GM19463 (cell line): ENCODE measurements around the gene AEBP2.
A peak's percentile ranks its signal among the peaks of the same experiment; 100 is the strongest.
"Not testable (repeated sequence)": the region's sequence is repeated elsewhere in the genome, so short reads cannot be mapped to it uniquely, and the experiment has no call there.

Experiments used
- ATAC-seq: cut with Tn5 transposase; IDR thresholded peaks from one replicate; pipeline ENCODE4 v1.9.1; 2021; ENCODE audit warnings: mild to moderate bottlenecking, moderate library complexity; ENCODE audit not compliant: unreplicated experiment

The AEBP2 gene

DNA sequence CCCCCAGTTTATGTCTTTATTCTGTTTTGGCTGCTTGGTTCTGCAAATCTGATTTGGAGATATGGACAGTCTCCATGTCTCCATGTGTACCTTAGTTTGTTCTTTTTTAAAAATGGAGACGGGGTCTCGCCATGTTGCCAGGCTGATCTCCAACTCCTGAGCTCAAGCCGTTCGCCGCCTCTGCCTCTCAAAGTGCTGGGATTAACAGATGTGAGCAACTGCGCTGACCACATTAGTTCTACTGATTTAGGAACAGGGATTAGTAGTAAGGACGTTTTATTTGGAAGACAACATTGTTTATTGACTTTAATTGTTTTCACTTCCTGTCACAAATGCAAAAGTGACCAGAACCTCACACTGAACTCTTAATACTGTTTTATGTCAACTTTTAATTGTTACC, 14.7 kb downstream of the AEBP2 start:
- no peak for ATAC-seq

DNA sequence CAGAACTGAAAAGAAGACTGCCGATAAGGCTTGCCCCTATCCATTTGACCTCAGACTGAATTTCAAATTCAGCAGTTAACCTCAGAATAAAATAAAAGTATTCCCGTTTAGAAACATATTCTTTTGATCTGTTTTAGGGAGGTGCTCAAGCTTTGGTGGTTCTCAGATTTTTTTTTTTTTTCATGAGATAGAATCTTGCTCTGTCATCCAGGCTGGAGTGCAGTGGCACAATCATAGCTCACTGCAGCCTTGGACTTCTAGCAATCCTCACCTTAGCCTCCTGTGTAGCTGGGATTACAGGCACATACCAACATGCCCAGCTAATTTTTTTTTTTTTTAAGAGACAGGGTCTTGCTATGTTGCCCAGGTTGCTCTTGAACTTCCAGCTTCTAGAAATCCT, 15.5 kb downstream of the AEBP2 start:
- ATAC-seq: no peak

DNA sequence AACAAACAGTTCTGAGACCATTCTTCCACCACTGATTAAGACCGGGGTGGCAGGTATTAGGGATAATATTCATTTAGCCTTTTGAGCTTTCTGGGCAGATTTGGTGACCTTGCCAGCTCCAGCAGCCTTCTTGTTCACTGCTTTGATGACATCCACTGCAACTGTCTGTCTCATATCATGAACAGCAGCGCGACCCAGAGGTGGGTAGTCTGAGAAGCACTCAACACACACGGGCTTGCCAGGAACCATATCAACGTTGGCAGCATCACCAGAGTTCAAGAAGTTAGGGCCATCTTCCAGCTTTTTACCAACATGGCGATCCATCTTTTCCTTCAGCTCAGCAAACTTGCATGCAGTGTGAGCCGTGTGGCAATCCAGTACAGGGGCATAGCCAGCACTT, 16.9 kb downstream of the AEBP2 start:
- no peak for ATAC-seq

DNA sequence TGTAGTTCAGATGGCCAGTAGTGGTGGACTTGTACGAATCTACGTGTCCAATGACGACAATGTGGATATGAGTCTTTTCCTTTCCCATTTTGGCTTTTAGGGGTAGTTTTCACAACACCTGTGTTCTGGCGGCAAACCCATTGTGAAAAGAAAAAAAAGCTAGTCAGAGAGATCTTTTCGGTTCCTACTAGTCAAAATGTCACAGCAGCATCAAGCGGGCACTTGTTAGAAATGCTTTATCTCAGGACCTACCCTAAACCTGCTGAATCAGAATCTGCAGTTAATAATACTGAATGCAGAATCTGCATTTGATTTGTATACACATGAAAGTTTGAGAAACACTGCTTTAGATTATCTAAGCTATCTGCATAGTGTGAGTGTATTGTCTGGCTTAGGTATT, 18.3 kb downstream of the AEBP2 start:
- ATAC-seq: no peak

DNA sequence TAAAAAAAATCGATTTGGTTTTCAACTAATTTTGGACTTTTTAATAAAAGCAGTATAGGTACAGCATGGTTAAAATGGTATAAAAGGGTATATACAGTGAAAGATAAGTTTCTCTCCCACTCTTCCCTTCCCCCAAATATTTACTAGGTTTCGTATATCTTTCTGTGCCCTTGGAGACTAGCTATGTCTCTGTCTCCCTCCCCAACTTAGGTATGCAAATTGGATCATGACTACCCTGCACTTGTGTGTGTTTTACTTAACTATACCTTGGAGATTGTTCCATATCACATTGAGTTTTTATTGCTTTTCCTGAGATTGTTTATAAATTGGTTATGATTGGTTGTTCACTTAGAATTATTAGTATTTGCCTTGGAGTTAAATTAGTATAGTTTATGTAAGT, 19.4 kb downstream of the AEBP2 start:
- ATAC-seq: no peak

DNA sequence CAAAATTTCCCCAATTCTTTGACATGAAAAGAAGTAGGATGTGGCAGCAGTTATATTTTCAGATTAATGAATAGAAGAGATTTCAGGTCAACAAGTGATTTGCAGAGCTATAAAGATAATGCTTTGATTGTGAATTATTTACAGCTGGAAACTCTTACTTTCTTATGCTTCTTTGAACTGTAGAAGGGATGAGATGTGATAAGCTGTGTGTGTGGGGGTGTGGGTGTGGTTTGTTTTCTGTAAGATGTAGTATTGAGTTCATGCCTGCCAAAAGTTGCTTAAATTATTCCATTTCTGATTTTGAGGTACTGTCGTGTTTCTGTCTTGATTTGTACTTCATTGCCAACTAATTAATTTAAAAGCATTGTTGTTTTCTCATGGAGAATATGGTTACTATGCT, 22.7 kb downstream of the AEBP2 start:
- no peak for ATAC-seq

DNA sequence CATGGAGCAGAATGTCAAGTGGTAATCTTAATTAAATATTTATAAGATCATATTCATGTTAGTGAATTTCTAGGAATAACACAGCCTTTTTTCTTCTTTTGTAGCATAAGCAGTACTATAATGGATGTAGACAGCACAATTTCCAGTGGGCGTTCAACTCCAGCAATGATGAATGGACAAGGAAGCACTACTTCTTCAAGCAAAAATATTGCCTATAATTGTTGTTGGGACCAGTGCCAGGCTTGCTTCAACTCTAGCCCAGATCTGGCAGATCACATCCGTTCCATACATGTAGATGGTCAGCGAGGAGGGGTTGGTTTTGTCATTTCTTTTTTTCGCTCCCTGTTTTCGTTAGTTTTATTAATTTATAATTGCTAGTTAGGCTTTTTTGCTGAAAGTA, 23.1 kb downstream of the AEBP2 start:
- ATAC-seq: no peak

DNA sequence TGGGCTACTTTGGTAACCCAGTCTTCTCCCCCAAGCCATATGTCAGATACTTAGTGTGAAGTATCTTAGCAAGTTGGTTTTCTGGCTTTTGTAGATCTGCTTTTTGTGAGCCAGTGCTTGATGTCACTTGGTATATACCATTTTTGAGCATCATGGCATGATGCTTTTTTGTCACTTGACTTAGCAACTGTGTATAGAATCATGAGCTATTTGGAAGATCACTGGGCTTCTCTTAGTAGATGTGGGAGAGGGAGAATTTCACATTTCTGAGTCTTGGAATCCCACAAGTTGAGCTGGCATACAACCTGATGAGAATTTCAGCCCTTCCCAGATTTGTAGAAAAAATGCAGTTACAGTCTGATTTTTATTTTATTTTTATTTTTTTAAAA, 24.9 kb downstream of the AEBP2 start:
- no peak for ATAC-seq

DNA sequence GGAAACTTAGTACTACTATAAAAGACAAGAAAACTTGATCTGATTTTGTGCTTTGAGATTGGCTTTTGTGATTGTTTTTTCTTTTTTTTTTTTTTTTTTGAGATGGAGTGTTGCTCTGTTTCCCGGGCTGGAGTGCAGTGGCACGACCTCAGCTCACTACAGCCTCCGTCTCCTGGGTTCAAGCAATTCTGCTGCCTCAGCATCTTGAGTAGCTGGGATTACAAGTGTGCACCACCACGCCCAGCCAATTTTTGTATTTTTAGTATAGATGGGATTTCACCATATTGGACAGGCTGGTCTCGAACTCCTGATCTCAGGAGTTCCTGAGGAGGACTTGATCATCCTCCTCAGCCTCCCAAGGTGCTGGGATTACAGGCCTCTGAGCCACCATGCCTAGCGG, 26.4 kb downstream of the AEBP2 start:
- no peak for ATAC-seq

DNA sequence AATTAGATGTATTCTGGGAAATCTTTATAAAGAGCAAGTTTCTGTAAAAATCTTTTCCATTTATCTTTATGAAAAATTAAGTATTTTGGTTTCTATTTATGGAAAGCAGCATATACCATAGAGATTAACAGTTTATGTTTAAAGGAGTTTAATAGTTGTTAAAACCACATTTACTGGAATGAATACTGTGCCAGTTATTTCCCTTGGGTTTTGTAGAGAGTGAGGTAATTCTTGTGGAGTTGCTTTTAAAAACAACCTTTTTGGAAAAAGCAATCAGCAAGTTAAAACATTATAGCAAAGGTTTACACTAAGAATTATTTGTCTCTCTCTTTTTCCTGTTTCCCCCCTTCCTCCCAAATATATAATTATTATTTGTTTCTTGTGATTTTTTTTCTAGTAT, 34.9 kb downstream of the AEBP2 start:
- no peak for ATAC-seq

DNA sequence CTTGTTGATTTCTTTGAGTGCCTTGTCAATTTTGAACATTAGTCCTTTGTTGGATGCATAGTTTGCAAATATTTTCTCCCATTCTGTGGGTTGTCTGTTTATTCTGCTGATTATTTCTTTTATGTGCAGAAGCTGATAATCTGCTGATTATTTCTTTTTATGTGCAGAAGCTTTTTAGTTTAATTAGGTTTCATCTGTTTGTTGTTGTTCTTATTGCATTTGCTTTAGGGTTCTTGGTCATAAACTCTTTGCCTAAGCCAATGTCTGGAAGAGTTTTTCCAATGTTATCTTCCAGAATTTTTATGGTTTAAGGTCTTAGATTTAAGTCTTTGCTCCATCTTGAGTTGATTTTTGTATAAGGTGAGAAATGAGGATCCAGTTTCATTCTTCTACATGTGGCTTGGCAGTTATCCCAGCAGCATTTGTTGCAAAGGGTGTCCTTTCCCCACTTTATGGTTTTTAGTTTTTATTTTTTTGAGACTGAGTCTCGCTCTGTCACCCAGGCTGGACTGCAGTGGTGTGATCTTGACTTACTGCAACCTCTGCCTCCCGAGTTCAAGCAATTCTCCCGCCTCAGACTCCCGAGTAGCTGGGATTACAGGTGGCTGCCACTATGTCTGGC, 36.7 kb downstream of the AEBP2 start:
- ATAC-seq: not testable (repeated sequence)

DNA sequence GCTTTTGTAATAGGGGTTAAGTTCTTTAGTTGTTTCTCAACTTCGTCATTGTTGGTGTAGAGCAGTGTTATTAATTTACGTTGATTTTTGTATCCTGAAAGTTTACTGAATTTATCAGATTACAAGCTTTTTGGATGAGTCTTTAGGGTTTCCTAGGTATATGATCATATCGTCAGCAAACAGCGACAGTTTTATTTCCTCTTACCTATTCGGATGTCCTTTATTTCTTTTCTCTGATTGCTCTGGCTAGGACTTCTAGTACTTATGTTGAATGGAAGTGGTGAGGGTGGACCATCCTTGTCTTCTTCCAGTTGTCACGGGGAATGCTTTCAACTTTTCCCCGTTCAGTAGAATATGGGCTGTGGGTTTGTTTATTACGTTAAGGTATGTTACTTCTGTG, 37.8 kb downstream of the AEBP2 start:
- ATAC-seq: no peak

DNA sequence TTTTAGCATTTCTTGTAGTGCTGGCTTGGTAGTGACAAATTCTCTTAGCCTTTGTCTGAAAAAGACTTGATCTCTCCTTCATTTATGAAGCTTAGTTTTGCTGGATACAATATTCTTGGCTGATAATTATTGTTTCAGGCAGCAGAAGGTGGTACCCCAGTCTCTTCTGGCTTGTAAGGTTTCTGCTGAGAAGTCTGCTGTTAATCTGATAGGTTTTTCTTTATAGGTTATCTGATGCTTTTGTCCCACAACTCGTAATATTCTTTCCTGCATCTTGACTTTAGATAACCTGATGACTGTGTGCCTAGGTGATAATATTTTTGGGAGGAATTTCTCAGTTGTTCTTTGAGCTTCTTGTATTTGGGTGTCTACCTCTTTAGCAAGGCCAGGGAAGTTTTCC, 41.2 kb downstream of the AEBP2 start:
- ATAC-seq: no peak

DNA sequence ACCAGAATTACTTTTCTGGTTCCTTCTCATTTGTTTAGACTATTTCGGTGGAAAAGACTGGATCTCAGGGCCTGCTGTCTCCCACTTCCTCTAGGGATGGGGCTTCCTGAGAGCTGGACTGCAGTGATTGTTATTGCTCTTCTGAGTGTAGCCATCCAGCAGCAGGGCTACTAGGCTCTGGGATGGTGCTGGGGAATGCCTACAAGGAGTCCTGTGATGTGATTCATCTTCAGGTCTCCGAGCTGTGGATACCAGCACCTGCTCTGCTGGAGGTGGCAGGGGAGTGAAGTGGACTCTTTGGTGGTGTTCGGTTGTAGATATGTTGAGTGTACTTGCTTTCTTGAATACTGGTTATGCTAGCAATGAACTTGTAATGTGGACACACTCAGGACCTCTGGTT, 42.7 kb downstream of the AEBP2 start:
- ATAC-seq: no peak

DNA sequence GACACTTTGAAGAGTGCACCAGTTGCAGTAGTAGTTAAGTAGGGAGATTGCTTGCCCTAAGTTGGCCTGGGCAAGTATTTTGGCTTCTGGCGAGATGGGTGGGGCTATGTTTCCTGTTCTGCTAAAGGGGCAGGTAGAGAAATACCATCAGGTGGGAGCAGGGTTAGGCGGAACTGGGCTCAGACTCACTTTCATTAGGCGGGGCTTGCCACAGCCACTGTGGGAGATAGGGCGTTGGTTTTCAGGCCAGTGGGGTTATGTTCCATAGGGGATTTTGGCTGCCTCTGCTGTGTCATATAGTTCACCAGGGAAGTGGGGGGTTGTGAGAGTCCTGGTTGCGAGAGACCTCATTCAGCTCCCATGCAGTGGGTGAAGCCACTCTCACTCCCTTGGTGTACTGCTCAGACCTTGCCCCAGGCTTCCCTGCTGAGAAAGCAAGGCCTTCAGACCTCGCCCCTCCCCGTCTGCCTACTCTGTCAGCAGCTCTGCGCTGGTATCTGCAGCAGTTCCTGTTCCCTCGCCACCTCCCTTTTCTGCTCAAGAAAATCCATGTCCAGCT, 43.3 kb downstream of the AEBP2 start:
- ATAC-seq: peak; percentile 95

DNA sequence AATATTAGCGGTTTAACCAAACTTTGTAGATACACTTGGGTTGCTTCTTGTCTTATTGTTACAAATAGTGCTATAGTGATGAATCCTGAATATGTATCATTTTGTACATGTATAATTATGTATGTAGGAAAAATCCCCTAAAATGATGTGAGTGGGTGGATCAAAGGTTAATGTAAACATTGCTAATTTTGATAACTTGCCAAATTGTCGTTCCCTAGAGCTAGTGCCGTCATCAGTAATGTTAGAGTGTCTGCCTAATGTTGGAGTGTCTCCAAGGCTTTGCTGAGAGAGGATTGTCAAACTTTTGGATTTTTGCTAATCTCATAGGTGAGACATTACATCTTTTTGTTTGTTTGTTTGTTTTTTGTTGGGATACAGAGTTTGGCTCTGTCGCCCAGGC, 44.4 kb downstream of the AEBP2 start:
- ATAC-seq: no peak

DNA sequence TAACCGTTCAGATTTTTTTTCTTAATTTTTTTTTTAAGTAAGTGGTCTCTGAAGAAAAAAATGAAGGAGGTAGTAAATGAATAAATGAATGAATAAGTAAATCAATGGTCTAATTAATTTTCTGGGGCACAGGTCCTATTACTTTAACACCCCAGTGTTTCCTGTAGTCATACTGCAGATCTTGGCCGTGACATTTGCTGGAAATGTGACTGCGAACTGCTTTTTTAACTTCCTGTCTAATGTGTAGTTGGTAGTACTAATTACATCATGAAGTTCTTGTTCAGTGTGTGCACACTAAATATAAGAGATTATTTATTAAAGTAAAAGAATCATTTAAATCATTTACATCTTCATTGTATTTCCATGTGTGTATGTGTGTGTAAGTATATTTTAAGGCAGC, 45.4 kb downstream of the AEBP2 start:
- no peak for ATAC-seq

DNA sequence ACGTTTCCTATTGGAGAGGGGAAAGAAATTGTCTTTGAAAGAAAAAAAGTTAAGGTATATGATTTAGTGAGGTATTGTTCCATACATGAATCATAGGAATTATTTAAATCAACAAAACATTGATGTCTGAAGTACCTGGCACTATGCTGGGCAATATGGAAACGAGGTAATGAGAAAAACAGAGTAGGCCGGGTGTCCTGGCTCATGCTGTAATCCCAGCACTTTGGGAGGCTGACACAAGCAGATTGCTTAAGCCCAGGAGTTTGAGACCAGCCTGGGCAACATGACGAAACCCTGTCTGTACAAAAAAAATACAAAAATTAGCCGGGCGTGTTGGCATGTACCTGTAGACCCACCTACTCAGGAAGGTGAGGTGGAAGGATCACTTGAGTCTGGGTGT, 45.9 kb downstream of the AEBP2 start:
- ATAC-seq: no peak

DNA sequence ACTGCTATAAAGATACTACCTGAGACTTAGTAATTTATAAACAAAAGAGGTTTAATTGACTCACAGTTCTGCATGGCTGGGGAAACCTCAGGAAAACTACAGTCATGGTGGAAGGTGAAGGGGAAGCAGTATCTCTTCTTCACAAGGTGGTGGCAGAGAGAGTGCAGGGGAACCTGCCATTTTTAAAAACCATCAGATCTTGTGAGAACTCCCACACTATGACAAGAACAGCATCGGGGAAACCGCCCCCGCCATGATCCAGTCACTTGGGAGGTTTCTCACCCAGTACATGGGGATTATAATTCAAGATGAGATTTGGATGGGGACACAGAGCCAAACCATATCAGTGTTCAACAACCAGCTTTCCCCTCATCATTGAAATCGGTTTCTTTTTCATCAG, 49.9 kb downstream of the AEBP2 start:
- ATAC-seq: no peak

DNA sequence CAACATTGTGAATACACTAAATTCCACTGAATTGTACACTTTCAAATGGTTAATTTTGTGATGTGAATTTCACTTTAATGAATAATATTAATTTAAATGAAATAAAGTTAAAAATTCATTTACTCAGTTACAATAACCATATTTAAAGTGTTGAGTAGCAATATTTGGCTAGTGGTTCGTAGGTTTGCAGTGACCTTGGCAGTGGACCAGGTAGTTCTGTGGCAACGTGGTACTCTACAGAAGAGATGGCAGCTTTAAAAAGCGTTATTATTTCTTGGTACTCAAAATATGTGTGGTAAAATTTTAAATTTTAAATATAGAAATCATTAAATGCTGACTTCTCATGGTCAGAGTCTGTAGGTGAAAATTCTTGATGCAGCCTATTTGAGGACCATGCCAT, 51.6 kb downstream of the AEBP2 start:
- ATAC-seq: no peak

DNA sequence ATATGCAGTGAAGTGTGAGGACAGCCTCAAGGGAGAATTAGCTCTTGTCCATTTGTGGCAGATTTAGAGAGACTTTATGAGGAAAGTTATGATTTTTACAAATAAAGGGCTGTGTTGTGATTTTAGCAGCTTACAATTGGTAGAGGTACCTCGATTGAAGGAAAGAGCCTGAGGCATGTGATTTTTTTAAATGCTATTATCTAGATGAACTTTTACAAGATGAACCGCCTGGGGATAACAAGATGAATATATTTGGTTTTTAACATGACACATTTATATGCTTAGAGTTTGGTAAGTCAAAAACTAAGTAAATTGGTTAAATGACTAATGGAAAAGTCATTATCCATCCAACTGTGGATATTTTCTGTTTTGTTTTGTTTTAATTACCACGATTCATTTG, 52.6 kb downstream of the AEBP2 start:
- ATAC-seq: no peak

DNA sequence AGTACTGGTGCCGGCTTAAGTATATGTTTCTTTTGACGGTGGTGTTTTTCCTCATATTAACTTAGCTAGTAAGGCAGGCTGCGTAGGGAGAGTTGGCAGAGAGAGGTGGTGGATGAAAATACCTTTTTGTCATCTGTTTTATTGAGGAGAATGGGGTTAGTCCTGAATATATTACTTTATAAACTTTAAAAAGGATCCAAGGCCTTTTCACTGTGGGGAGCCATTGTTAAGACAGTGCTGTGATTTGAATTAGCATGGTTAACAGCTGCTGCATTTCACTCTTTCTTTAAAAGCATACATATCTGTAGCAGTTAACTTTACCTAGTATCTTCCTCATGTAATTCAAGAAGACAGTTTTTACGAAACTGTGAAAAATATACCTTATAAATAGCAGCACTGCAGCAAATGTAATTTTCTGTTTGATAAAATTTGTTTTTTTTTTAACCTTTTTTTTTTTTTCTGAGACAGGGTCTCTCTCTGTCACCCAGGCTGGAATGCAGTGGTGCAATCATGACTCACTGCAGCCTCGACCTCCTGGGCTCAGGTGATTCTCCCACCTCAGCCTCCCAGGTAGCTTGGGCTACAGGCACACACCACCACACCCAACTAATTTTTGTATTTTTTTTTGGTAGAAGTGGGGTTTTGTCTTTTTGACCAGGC, 57.1 kb downstream of the AEBP2 start:
- ATAC-seq: no peak

DNA sequence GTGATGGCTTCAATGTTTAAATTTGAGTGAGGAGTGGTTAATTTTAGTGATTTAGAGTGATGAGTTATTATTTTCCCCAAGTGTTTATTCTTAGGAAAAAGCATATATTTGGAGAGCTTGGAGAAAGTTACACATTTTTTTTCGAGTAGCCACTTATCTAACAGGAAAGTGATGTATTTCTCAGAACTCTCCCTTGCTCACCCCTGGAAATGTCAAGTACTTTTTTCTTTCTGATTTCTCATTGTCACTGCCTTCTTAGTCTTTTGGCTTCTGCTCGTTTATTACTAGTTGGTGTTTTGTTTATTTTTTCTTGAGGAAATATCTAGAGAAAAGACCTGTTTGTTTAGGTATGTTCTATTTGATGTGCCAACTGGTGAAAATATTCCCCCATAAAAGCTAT, 58.8 kb downstream of the AEBP2 start:
- no peak for ATAC-seq
